Loucy (cell line): Measurements from ENCODE around the gene FRMD4A.

ENCODE experiments used
- H2AFZ ChIP-seq: fragments of 200-600 bp; sonication (generic); 2 replicates; pipeline ENCODE4 v1.6.0; 2016; ENCODE audit warnings: antibody characterized with exemption, mild to moderate bottlenecking, low read length, moderate library complexity
- H3F3A ChIP-seq: fragments of 200-600 bp; 2 replicates; pipeline ENCODE4 v1.6.0; 2016; ENCODE audit warnings: antibody characterized with exemption, low read depth, mild to moderate bottlenecking
- H3K27me3 ChIP-seq: fragments of 200-600 bp; sonication (generic); 2 replicates; pipeline ENCODE4 v1.6.1; 2014; ENCODE audit warnings: low read length, mild to moderate bottlenecking; ENCODE audit not compliant: insufficient read depth, poor library complexity, severe bottlenecking
- H3K36me3 ChIP-seq: fragments of 200-600 bp; sonication (generic); 2 replicates; pipeline ENCODE4 v1.6.1; 2016; ENCODE audit warnings: low read length; ENCODE audit not compliant: insufficient read depth
- H3K4me1 ChIP-seq: fragments of 200-600 bp; sonication (generic); 2 replicates; pipeline ENCODE4 v1.5.1; 2014; ENCODE audit warnings: low read length, mild to moderate bottlenecking; ENCODE audit not compliant: insufficient read depth, poor library complexity, severe bottlenecking
- H3K4me2 ChIP-seq: fragments of 200-600 bp; sonication (generic); 2 replicates; pipeline ENCODE4 v1.6.0; 2014; ENCODE audit warnings: antibody characterized with exemption, low read length, low read depth, mild to moderate bottlenecking; ENCODE audit not compliant: poor library complexity, severe bottlenecking
- H3K4me3 ChIP-seq: fragments of 200-600 bp; sonication (generic); 2 replicates; pipeline ENCODE4 v1.5.1; 2014; ENCODE audit warnings: low read length, mild to moderate bottlenecking, mixed read lengths; ENCODE audit not compliant: poor library complexity, severe bottlenecking
- H3K79me2 ChIP-seq: fragments of 200-600 bp; sonication (generic); 2 replicates; pipeline ENCODE4 v1.6.1; 2014; ENCODE audit warnings: low read length; ENCODE audit not compliant: insufficient read depth
- H3K9ac ChIP-seq: fragments of 200-600 bp; sonication (generic); 2 replicates; pipeline ENCODE4 v1.6.0; 2014; ENCODE audit warnings: mild to moderate bottlenecking, low read depth, low read length, moderate library complexity; ENCODE audit not compliant: poor library complexity, severe bottlenecking
- H3K9me2 ChIP-seq: fragments of 200-600 bp; sonication (generic); replicated peaks from 2 replicates; pipeline ENCODE4 v1.6.1; 2016; ENCODE audit warnings: low read depth, low read length, mixed read lengths
- H3K9me3 ChIP-seq: fragments of 200-600 bp; sonication (generic); 2 replicates; pipeline ENCODE4 v1.6.1; 2014; ENCODE audit warnings: mild to moderate bottlenecking, antibody characterized with exemption, low read length, low read depth; ENCODE audit not compliant: insufficient read depth
- H4K20me1 ChIP-seq: fragments of 200-600 bp; sonication (generic); 2 replicates; pipeline ENCODE4 v1.6.0; 2014; ENCODE audit warnings: antibody characterized with exemption, low read length, mild to moderate bottlenecking; ENCODE audit not compliant: insufficient read depth, poor library complexity, severe bottlenecking
- CTCF ChIP-seq: fragments of 200-600 bp; sonication (generic); conservative IDR thresholded peaks from 2 replicates; pipeline ENCODE4 v1.5.1; 2014; ENCODE audit warnings: mild to moderate bottlenecking, antibody characterized with exemption, low read length
- EZH2phosphoT487 ChIP-seq: fragments of 200-600 bp; IDR thresholded peaks from 2 replicates; pipeline ENCODE4 v1.6.1; 2018; ENCODE audit warnings: antibody characterized with exemption, mild to moderate bottlenecking, moderate library complexity, borderline replicate concordance

FRMD4A gene

GRCh38 chr10:13969792-13970140, 361.0 kb downstream of the FRMD4A start:
- Histone ChIP-seq H3K9ac (no peak overlapping the region), H3K4me3 (no peak overlapping the region), H3K79me2 (no peaks in the 10 kb centered on the region), H3K36me3 (no peaks in the 10 kb centered on the region), H3K4me2 (no peak overlapping the region), H3K9me3 (no peaks in the 10 kb centered on the region), H3K9me2 (no peaks in the 10 kb centered on the region), H3F3A (no peaks in the 10 kb centered on the region), H3K4me1 (no peaks in the 10 kb centered on the region), H2AFZ (no peak overlapping the region), H3K27me3 (no peaks in the 10 kb centered on the region), H4K20me1 (no peaks in the 10 kb centered on the region)
- TF ChIP-seq CTCF (no peak), EZH2phosphoT487 (no peak)

DNA sequence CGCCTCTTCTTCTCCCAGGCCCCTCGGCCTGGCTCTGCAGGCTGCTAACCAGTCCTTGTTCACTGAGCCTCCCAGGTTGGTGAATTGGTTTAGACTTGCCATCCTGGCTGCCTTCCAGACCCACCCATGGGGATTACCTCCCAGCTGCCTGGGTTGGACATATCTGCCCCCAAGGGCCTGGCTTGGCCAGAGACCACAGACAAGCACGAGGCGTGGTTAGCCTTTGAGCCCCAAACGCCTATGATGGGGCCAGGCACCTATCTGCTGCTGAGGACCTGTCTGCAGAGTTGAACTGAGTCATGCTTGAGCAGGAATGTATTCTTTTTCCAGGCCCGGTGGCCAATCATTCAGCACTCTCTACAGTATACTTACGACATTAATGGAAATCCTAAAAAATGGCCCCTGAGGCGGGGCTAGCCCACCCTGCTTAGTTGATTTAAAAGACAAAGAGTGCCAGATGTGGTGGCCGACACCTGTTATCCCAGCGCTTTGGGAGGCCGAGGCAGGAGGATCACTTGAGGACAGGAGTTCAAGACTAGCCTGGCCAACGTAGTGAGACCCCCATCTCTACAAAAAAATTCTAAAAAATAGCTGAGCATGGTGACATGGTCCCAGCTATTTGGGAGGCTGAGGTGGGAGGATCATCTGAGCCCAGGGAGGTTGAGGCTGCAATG, 361.5 kb downstream of the FRMD4A start:
- no peaks in the 10 kb centered on the region for H3K9me3 ChIP-seq
- no peak overlapping the region for H3K4me2 ChIP-seq
- H4K20me1 ChIP-seq = no peaks in the 10 kb centered on the region
- H3K79me2 ChIP-seq = no peaks in the 10 kb centered on the region
- no peak overlapping the region for H3K9ac ChIP-seq
- no peak overlapping the region for H2AFZ ChIP-seq
- H3F3A ChIP-seq = no peaks in the 10 kb centered on the region
- no peaks in the 10 kb centered on the region for H3K36me3 ChIP-seq
- no peak overlapping the region for H3K4me3 ChIP-seq
- TF ChIP-seq CTCF (no peak), EZH2phosphoT487 (no peak)
- H3K4me1 ChIP-seq = no peaks in the 10 kb centered on the region
- H3K9me2 ChIP-seq = no peaks in the 10 kb centered on the region
- no peaks in the 10 kb centered on the region for H3K27me3 ChIP-seq

DNA sequence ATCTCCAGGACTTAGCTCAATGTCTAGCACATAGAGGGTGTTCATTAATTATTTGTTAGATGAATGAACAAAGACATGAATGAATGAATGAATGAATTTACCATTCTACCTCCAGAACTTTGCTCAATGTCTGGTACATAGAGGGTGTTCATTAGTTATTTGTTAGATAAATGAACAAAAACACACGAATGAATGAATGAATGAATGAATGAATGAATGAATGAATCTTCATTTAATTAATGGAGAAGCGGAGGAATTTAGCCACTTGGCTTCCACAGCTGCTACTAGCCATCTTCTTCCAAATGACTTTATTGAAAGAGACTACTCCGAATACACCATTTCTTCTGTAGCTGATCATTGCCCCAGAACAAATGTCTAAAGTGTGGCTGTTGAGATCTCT, 368.9 kb downstream of the FRMD4A start:
- no peak overlapping the region for H3K9ac ChIP-seq
- H3K9me2 ChIP-seq = no peaks in the 10 kb centered on the region
- TF ChIP-seq EZH2phosphoT487 = no peak
- no peak overlapping the region for H3K4me2 ChIP-seq
- H3K36me3 ChIP-seq = no peaks in the 10 kb centered on the region
- H3K4me3 ChIP-seq = no peak overlapping the region
- H3K9me3 ChIP-seq = no peaks in the 10 kb centered on the region
- no peaks in the 10 kb centered on the region for H3K4me1 ChIP-seq
- H3K79me2 ChIP-seq = no peaks in the 10 kb centered on the region
- no peaks in the 10 kb centered on the region for H3F3A ChIP-seq
- no peak overlapping the region for H2AFZ ChIP-seq
- H3K27me3 ChIP-seq = no peaks in the 10 kb centered on the region
- H4K20me1 ChIP-seq = no peaks in the 10 kb centered on the region

DNA sequence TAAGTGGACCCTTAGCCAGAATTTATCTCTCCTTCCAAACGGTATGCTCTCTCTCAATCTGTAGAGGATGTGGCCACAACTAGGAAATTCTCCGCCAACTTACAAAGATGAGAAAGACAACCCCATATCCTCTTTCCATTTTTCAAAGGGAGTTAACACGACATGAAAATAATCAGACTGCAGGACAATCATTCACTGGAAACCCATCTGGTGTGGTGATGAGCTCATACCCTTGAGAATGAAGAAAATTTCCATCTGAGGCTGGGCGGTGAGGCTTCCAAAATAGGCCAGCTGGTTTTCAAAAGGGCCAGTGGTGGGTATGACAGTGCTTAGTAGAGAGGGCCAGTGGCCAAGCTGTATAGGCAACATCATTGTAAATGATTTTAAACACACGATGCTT, 369.6 kb downstream of the FRMD4A start:
- no peak overlapping the region for H3K4me2 ChIP-seq
- H3K36me3 ChIP-seq = no peaks in the 10 kb centered on the region
- no peaks in the 10 kb centered on the region for H3K27me3 ChIP-seq

More for the DNA sequence above, 369.6 kb downstream of the FRMD4A start:
- H3K9ac ChIP-seq = no peak overlapping the region
- no peaks in the 10 kb centered on the region for H3K79me2 ChIP-seq
- H2AFZ ChIP-seq = no peak overlapping the region
- H3K4me1 ChIP-seq = no peaks in the 10 kb centered on the region
- H4K20me1 ChIP-seq = no peaks in the 10 kb centered on the region
- no peaks in the 10 kb centered on the region for H3K9me3 ChIP-seq
- no peak overlapping the region for H3K4me3 ChIP-seq
- no peak for TF ChIP-seq CTCF
- no peak for TF ChIP-seq EZH2phosphoT487
- H3K9me2 ChIP-seq = no peaks in the 10 kb centered on the region
- no peaks in the 10 kb centered on the region for H3F3A ChIP-seq
